GM23338 (cell line): ENCODE measurements around the gene SNRPF. TPM values are rescaled to one million over a fixed set of nuclear protein-coding genes. Genes with fewer than 3 reads are reported as not detected.

Experiments
- ATAC-seq: fragments of 200-7000 bp; cut with Tn5 transposase; 3 replicates; pipeline ENCODE4 v1.9.1; 2020
- DNase-seq: peaks from one replicate; pipeline ENCODE4 v3.0.0-alpha.2; 2015; ENCODE audit warnings: low spot score
- H2AFZ ChIP-seq: fragments of 200-600 bp; sonication (generic); 2 replicates; pipeline ENCODE4 v1.8.0; 2016; ENCODE audit warnings: antibody characterized with exemption, mild to moderate bottlenecking, moderate library complexity
- H3F3A ChIP-seq: fragments of 200-600 bp; sonication (generic); replicated peaks from 2 replicates; pipeline ENCODE4 v1.8.0; 2017; ENCODE audit warnings: antibody characterized with exemption, mixed run types, low read depth
- H3K27ac ChIP-seq: fragments of 200-600 bp; sonication (generic); 2 replicates; pipeline ENCODE4 v1.6.1; 2016; ENCODE audit warnings: low read depth
- H3K27me3 ChIP-seq: fragments of 200-600 bp; sonication (generic); 2 replicates; pipeline ENCODE4 v1.8.0; 2016; ENCODE audit warnings: mild to moderate bottlenecking, mixed run types, moderate library complexity; ENCODE audit not compliant: insufficient read depth
- H3K36me3 ChIP-seq: fragments of 200-600 bp; sonication (generic); 2 replicates; pipeline ENCODE4 v1.8.0; 2016; ENCODE audit warnings: mild to moderate bottlenecking; ENCODE audit not compliant: insufficient read depth
- H3K4me1 ChIP-seq: fragments of 200-600 bp; sonication (generic); 2 replicates; pipeline ENCODE4 v1.8.0; 2016; ENCODE audit warnings: mild to moderate bottlenecking, moderate library complexity; ENCODE audit not compliant: insufficient read depth
- H3K4me2 ChIP-seq: fragments of 200-600 bp; sonication (generic); 2 replicates; pipeline ENCODE4 v1.7.1; 2017; ENCODE audit warnings: mixed run types
- H3K4me3 ChIP-seq: fragments of 200-600 bp; sonication (generic); 2 replicates; pipeline ENCODE4 v1.6.1; 2016; ENCODE audit warnings: mixed run types
- H3K79me2 ChIP-seq: fragments of 200-600 bp; sonication (generic); replicated peaks from 2 replicates; pipeline ENCODE4 v1.8.0; 2017; ENCODE audit warnings: mild to moderate bottlenecking; ENCODE audit not compliant: insufficient read depth
- H3K9me2 ChIP-seq: fragments of 200-600 bp; sonication (generic); 2 replicates; pipeline ENCODE4 v1.8.0; 2017; ENCODE audit not compliant: insufficient read depth
- H4K20me1 ChIP-seq: fragments of 200-600 bp; sonication (generic); replicated peaks from 2 replicates; pipeline ENCODE4 v1.8.0; 2017; ENCODE audit warnings: mild to moderate bottlenecking; ENCODE audit not compliant: insufficient read depth
- H3K27ac Mint-ChIP-seq: 2 replicates; pipeline ENCODE4 v1.8.0; 2020; ENCODE audit warnings: inconsistent platforms, mild to moderate bottlenecking, moderate library complexity, mixed read lengths
- H3K27me3 Mint-ChIP-seq: 3 replicates; pipeline ENCODE4 v1.8.0; 2022; ENCODE audit warnings: low read depth, mild to moderate bottlenecking, moderate library complexity, mixed read lengths, inconsistent platforms; ENCODE audit not compliant: insufficient read depth, poor library complexity
- H3K36me3 Mint-ChIP-seq: 3 replicates; pipeline ENCODE4 v1.8.0; 2021; ENCODE audit warnings: low read depth, mild to moderate bottlenecking, inconsistent platforms, moderate library complexity, mixed read lengths
- H3K4me1 Mint-ChIP-seq: 3 replicates; pipeline ENCODE4 v1.8.0; 2020; ENCODE audit warnings: mild to moderate bottlenecking, inconsistent platforms, mixed read lengths
- H3K4me3 Mint-ChIP-seq: 3 replicates; pipeline ENCODE4 v1.8.0; 2021; ENCODE audit warnings: moderate library complexity, mild to moderate bottlenecking, inconsistent platforms, mixed read lengths
- H3K9me3 Mint-ChIP-seq: 3 replicates; pipeline ENCODE4 v1.8.0; 2020; ENCODE audit warnings: moderate library complexity, mild to moderate bottlenecking, inconsistent platforms, mixed read lengths
- EZH2 ChIP-seq: fragments of 200-600 bp; sonication (generic); IDR thresholded peaks from one replicate; pipeline ENCODE4 v1.8.0; 2017; ENCODE audit warnings: antibody characterized with exemption, mild to moderate bottlenecking, low read depth; ENCODE audit not compliant: unreplicated experiment
- JUNB ChIP-seq: IDR thresholded peaks from one replicate; pipeline ENCODE4 v1.6.1; 2016; ENCODE audit warnings: antibody characterized with exemption; ENCODE audit not compliant: unreplicated experiment
- NANOG ChIP-seq: IDR thresholded peaks from 2 replicates; pipeline ENCODE4 v1.6.1; 2016; ENCODE audit warnings: antibody characterized with exemption, borderline replicate concordance
- POLR2AphosphoS5 ChIP-seq: IDR thresholded peaks from 2 replicates; pipeline ENCODE4 v1.6.1; 2016; ENCODE audit warnings: antibody characterized with exemption, low read depth
- STAT1 ChIP-seq: IDR thresholded peaks from one replicate; pipeline ENCODE4 v1.6.1; 2016; ENCODE audit warnings: antibody characterized with exemption; ENCODE audit not compliant: unreplicated experiment
- ZNF114 ChIP-seq: fragments of 250-450 bp; sonication (Bioruptor Pico); IDR thresholded peaks from 2 replicates; pipeline ENCODE4 v1.5.0; 2020; ENCODE audit warnings: mild to moderate bottlenecking, moderate library complexity
- polyA plus RNA-seq: library from polyadenylated mRNA; unstranded; fragments of >200 nt; fragmentation: Nextera tagmentation; extraction: Ambion mirVana; gene quantifications from 2 replicates; pipeline ENCODE4 v1.2.1, GENCODE V29; 2016
- total RNA-seq: library from RNA; depleted of rRNA; stranded (reverse); fragments of >200 nt; shearing (Covaris generic); gene quantifications from 2 replicates; pipeline ENCODE4 v1.2.3, GENCODE V29; 2014
- TF ChIP-seq, protein P1 (sequence below): IDR thresholded peaks from one replicate; pipeline ENCODE4 v1.6.1; 2018; ENCODE audit warnings: antibody characterized with exemption; ENCODE audit not compliant: unreplicated experiment
- TF ChIP-seq, protein P2 (sequence below): IDR thresholded peaks from 2 replicates; pipeline ENCODE4 v1.6.1; 2016; ENCODE audit warnings: antibody characterized with exemption
- TF ChIP-seq, protein P3 (sequence below): fragments of 250-450 bp; sonication (Bioruptor Pico); IDR thresholded peaks from 2 replicates; pipeline ENCODE4 v1.5.0; 2020; ENCODE audit warnings: mild to moderate bottlenecking, moderate library complexity

The SNRPF gene
- total and polyA plus RNA-seq, 2 experiments from 2014 or later, result 31.1 to 475 TPM

DNA sequence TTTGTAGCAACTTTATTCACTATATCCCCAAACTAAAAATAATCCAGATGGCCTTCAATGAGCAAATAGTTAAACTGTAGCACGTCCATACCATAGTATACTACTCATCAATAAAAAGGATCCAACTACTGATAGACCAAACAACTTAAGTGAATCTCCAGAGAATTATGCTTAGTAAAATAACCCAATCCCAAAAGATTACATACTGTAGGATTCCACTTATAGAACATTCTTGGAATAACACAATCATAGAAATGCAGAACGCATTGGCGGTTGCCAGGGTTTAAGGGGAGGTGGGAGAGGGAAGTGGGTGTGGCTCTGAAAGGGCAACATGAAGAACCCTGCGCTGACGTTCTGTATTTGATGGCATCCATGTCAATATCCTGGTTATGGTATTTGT lies 28.6 kb downstream of the SNRPF start (continued):
- TF ChIP-seq, protein P1, sequence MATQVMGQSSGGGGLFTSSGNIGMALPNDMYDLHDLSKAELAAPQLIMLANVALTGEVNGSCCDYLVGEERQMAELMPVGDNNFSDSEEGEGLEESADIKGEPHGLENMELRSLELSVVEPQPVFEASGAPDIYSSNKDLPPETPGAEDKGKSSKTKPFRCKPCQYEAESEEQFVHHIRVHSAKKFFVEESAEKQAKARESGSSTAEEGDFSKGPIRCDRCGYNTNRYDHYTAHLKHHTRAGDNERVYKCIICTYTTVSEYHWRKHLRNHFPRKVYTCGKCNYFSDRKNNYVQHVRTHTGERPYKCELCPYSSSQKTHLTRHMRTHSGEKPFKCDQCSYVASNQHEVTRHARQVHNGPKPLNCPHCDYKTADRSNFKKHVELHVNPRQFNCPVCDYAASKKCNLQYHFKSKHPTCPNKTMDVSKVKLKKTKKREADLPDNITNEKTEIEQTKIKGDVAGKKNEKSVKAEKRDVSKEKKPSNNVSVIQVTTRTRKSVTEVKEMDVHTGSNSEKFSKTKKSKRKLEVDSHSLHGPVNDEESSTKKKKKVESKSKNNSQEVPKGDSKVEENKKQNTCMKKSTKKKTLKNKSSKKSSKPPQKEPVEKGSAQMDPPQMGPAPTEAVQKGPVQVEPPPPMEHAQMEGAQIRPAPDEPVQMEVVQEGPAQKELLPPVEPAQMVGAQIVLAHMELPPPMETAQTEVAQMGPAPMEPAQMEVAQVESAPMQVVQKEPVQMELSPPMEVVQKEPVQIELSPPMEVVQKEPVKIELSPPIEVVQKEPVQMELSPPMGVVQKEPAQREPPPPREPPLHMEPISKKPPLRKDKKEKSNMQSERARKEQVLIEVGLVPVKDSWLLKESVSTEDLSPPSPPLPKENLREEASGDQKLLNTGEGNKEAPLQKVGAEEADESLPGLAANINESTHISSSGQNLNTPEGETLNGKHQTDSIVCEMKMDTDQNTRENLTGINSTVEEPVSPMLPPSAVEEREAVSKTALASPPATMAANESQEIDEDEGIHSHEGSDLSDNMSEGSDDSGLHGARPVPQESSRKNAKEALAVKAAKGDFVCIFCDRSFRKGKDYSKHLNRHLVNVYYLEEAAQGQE, result no peak
- TF ChIP-seq NANOG (no peak), EZH2 (no peak), ZNF114 (CRISPR knock-in tag) (no peak), STAT1 (no peak), JUNB (no peak), POLR2AphosphoS5 (no peak)
- TF ChIP-seq, protein P2, sequence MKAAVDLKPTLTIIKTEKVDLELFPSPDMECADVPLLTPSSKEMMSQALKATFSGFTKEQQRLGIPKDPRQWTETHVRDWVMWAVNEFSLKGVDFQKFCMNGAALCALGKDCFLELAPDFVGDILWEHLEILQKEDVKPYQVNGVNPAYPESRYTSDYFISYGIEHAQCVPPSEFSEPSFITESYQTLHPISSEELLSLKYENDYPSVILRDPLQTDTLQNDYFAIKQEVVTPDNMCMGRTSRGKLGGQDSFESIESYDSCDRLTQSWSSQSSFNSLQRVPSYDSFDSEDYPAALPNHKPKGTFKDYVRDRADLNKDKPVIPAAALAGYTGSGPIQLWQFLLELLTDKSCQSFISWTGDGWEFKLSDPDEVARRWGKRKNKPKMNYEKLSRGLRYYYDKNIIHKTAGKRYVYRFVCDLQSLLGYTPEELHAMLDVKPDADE, result no peak

DNA sequence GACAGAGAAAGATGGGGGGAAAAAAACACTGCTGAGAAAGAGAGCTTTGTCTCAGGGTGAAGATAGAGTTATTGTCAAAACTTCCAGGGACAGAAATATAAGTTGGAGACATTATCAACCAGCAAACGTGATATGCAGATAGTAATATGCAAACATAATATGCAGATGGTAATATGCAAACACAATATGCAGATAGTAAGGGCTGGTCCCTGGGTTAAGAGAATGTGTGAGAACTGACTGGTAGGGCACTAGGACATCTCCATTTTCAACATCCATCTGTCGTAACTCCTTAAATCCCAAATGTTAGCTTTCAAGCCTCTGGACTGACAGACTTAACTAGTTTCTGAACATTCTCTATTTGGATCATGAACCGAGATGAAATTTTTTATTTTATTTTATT lies 32.2 kb downstream of the SNRPF start:
- Mint-ChIP-seq H3K27ac (no peak overlapping the region), H3K9me3 (no peaks in the 10 kb centered on the region; the same call in 2 of the 3 replicates), H3K36me3 (no peaks in the 10 kb centered on the region), H3K4me1 (no peaks in the 10 kb centered on the region), H3K27me3 (peaks cover 8% of the 10 kb centered on the region), H3K4me3 (no peak overlapping the region)
- Histone ChIP-seq H3K27me3 (no peaks in the 10 kb centered on the region), H3K4me3 (no peak overlapping the region), H3K36me3 (no peaks in the 10 kb centered on the region), H3K27ac (no peak overlapping the region), H3K4me2 (no peak overlapping the region), H3K9me2 (0 out of 2 replicates have a peak, but pooled peaks cover 3% of the 10 kb centered on the region), H3K4me1 (no peaks in the 10 kb centered on the region), H3F3A (no peaks in the 10 kb centered on the region), H4K20me1 (no peaks in the 10 kb centered on the region), H3K79me2 (no peaks in the 10 kb centered on the region), H2AFZ (no peak overlapping the region)
- no peak for DNase-seq
- ATAC-seq, result no peak
- TF ChIP-seq POLR2AphosphoS5 (no peak), ZNF114 (CRISPR knock-in tag) (no peak)
- TF ChIP-seq, protein P2, result no peak
- TF ChIP-seq, protein P3, sequence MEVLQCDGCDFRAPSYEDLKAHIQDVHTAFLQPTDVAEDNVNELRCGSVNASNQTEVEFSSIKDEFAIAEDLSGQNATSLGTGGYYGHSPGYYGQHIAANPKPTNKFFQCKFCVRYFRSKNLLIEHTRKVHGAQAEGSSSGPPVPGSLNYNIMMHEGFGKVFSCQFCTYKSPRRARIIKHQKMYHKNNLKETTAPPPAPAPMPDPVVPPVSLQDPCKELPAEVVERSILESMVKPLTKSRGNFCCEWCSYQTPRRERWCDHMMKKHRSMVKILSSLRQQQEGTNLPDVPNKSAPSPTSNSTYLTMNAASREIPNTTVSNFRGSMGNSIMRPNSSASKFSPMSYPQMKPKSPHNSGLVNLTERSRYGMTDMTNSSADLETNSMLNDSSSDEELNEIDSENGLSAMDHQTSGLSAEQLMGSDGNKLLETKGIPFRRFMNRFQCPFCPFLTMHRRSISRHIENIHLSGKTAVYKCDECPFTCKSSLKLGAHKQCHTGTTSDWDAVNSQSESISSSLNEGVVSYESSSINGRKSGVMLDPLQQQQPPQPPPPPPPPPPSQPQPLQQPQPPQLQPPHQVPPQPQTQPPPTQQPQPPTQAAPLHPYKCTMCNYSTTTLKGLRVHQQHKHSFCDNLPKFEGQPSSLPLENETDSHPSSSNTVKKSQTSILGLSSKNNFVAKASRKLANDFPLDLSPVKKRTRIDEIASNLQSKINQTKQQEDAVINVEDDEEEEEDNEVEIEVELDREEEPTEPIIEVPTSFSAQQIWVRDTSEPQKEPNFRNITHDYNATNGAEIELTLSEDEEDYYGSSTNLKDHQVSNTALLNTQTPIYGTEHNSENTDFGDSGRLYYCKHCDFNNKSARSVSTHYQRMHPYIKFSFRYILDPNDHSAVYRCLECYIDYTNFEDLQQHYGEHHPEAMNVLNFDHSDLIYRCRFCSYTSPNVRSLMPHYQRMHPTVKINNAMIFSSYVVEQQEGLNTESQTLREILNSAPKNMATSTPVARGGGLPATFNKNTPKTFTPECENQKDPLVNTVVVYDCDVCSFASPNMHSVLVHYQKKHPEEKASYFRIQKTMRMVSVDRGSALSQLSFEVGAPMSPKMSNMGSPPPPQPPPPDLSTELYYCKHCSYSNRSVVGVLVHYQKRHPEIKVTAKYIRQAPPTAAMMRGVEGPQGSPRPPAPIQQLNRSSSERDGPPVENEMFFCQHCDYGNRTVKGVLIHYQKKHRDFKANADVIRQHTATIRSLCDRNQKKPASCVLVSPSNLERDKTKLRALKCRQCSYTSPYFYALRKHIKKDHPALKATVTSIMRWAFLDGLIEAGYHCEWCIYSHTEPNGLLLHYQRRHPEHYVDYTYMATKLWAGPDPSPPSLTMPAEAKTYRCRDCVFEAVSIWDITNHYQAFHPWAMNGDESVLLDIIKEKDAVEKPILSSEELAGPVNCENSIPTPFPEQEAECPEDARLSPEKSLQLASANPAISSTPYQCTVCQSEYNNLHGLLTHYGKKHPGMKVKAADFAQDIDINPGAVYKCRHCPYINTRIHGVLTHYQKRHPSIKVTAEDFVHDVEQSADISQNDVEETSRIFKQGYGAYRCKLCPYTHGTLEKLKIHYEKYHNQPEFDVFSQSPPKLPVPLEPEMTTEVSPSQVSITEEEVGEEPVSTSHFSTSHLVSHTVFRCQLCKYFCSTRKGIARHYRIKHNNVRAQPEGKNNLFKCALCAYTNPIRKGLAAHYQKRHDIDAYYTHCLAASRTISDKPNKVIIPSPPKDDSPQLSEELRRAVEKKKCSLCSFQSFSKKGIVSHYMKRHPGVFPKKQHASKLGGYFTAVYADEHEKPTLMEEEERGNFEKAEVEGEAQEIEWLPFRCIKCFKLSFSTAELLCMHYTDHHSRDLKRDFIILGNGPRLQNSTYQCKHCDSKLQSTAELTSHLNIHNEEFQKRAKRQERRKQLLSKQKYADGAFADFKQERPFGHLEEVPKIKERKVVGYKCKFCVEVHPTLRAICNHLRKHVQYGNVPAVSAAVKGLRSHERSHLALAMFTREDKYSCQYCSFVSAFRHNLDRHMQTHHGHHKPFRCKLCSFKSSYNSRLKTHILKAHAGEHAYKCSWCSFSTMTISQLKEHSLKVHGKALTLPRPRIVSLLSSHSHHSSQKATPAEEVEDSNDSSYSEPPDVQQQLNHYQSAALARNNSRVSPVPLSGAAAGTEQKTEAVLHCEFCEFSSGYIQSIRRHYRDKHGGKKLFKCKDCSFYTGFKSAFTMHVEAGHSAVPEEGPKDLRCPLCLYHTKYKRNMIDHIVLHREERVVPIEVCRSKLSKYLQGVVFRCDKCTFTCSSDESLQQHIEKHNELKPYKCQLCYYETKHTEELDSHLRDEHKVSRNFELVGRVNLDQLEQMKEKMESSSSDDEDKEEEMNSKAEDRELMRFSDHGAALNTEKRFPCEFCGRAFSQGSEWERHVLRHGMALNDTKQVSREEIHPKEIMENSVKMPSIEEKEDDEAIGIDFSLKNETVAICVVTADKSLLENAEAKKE (CRISPR knock-in tag), result no peak
- TF ChIP-seq, protein P1, result no peak
